Stimulated activated memory B cell treated with anti-CD40 and anti-IgM and Interleukin-4, amounts not matched to agents 10 μg/mL and 1 μg/mL and 100 μg/mL, for 72 hours (primary cell): ENCODE results near the gene IFRD2.
"Not testable (repeated sequence)": the region's sequence is repeated elsewhere in the genome, so short reads cannot be mapped to it uniquely, and the experiment has no call there.

Experiments used
- ATAC-seq: fragments of 150-1000 bp; cut with Tn5 transposase; 2 replicates; pipeline ENCODE4 v1.10.0; 2021
- H3K27ac Mint-ChIP-seq: one replicate; pipeline ENCODE4 v1.8.0; 2022; ENCODE audit warnings: mild to moderate bottlenecking, mixed read lengths
- H3K27me3 Mint-ChIP-seq: one replicate; pipeline ENCODE4 v1.8.0; 2022; ENCODE audit warnings: mixed read lengths
- H3K36me3 Mint-ChIP-seq: one replicate; pipeline ENCODE4 v1.8.0; 2022; ENCODE audit warnings: mixed read lengths
- H3K4me1 Mint-ChIP-seq: one replicate; pipeline ENCODE4 v1.8.0; 2022; ENCODE audit warnings: mixed read lengths
- H3K4me3 Mint-ChIP-seq: one replicate; pipeline ENCODE4 v1.8.0; 2022; ENCODE audit warnings: mild to moderate bottlenecking, moderate library complexity, mixed read lengths
- H3K9me3 Mint-ChIP-seq: one replicate; pipeline ENCODE4 v1.8.0; 2022; ENCODE audit warnings: mixed read lengths

The IFRD2 gene

DNA sequence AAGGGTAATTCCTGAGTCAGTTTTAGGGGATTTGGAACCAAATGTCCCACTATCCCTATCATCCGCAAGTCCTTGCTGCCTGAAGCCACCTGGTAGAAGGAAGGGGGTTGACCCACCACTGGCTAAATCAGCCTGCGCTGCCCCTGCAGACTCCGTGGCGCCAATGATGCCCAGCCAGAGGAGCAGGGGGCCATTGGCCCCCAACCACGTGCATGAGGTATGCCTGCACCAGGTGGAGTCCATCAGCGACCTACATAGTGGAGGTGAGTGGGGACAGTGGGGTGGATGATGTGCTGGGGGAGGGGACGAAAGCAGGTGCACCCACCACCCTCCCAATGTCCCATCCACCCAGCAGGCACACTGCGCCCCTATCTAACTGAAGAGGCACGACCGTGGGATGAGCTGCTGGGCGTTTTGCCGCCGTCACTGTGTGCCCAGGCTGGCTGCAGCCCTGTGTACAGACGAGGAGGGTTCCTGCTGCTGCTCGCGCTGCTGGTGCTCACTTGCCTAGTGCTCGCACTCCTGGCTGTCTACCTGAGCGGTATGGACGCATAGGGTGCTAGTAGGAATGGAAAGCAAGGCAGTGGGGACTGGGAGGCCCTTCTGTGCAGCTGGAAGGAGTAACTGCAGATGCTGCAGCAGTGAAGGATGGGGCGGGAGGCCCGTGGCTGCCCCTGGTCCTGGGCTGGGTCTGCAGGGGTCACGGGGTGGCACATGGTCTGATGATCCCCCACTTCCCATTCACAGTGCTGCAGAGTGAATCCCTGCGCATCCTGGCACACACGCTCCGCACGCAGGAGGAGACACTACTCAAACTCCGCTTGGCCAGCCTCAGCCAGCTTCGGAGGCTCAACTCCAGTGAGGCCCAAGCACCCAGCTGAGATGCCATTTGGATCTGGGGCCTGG is 5.7 kb downstream of the IFRD2 start:
- ATAC-seq, result peak; percentile 17
- H3K27ac Mint-ChIP-seq, result no peak overlapping the region
- H3K4me3 Mint-ChIP-seq, result no peak overlapping the region
- peaks cover 14% of the 10 kb centered on the region for H3K4me1 Mint-ChIP-seq
- H3K9me3 Mint-ChIP-seq, result no peaks in the 10 kb centered on the region
- H3K27me3 Mint-ChIP-seq, result no peaks in the 10 kb centered on the region
- peaks cover 27% of the 10 kb centered on the region for H3K36me3 Mint-ChIP-seq

DNA sequence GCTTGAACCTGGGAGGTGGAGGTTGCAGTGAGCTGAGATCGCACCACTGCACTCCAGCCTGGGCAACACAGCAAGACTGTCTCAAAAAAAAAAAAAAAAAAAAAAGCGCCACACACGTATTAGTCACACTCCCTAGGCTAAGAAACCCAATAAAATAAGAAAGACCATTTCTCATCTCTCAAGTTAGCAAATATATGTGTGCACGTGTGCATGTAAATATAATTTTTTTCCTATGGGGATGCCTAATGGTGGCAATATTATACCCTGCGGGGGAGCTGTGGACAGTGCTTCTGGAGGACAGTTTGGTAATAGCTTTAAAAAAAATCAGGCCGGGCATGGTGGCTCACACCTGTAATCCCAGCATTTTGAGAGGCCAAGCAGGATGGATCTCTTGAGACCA is 8.1 kb downstream of the IFRD2 start:
- H3K27me3 Mint-ChIP-seq, ATAC-seq, H3K27ac Mint-ChIP-seq, H3K4me3 Mint-ChIP-seq, H3K9me3 Mint-ChIP-seq, H3K4me1 Mint-ChIP-seq: not testable (repeated sequence)
- H3K36me3 Mint-ChIP-seq, result peaks cover 21% of the 10 kb centered on the region

DNA sequence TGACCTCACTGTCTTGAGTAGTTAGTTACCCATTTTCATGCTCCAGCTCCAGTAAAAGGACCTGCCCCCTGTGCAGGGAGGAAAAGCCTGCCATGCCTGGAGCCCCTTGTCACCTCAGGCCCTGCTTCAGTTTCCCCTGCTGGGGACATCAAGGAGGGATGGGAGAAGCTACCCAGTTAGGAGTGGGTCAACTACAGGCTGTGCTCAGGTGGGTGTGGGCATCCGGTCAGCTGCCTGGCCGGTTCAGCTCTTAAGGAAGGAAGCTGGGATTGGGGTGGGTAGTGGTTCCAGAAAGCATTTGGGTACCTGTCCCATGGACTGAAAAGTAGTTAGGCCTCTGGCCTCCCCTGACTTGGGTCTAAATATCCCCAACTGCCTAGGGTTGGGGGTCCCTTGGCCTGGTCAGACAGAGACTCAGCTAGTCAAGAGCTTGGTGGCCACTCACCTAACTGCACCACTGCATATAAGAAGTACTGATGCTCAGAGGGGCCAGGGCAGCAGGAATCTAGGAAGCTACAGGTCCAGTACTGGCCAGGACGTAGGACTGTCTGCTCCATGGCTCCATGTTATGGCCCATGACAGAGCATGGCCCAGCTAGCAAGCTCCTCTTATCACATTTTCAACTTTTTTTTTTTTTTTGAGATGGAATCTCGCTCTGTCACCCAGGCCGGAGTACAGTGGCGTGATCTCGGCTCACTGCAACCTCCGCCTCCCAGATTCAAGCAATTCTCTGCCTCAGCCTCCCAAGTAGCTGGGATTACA is 12.8 kb downstream of the IFRD2 start:
- Mint-ChIP-seq H3K9me3 (no peaks in the 10 kb centered on the region), H3K27me3 (peaks cover 26% of the 10 kb centered on the region), H3K4me1 (peaks cover 20% of the 10 kb centered on the region), H3K36me3 (no peaks in the 10 kb centered on the region), H3K4me3 (no peak overlapping the region), H3K27ac (no peak overlapping the region)
- no peak for ATAC-seq

DNA sequence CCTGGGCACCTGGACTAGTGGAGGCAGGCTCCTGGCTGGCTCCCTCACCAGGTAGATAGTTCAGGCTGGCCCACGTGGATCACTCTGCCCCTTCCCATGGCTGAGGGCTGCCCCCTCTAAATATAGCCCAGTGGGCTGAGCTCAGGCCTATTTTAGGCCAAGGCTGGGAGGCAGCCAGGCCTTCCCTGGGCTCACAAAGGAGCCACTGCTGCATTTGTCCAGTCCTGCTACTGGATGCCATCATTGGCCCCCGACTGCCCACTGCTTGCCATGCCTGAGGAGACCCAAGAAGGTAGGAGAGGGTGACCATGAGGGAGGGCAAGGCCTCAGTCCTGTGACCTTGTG is 13.4 kb downstream of the IFRD2 start, which contains the start of gene LSMEM2:
Gene LSMEM2 (plus strand): TSS at position 208 of the 345 bp plus-strand sequence. CDS start 27 bp downstream, at position 235.
- Mint-ChIP-seq H3K36me3 (no peaks in the 10 kb centered on the region), H3K4me3 (no peak within 1 kb of the TSS), H3K4me1 (peaks cover 25% of the 10 kb centered on the region), H3K27ac (no peak within 1 kb of the TSS), H3K27me3 (peaks cover 32% of the 10 kb centered on the region), H3K9me3 (no peaks in the 10 kb centered on the region)
- ATAC-seq, result no peak

DNA sequence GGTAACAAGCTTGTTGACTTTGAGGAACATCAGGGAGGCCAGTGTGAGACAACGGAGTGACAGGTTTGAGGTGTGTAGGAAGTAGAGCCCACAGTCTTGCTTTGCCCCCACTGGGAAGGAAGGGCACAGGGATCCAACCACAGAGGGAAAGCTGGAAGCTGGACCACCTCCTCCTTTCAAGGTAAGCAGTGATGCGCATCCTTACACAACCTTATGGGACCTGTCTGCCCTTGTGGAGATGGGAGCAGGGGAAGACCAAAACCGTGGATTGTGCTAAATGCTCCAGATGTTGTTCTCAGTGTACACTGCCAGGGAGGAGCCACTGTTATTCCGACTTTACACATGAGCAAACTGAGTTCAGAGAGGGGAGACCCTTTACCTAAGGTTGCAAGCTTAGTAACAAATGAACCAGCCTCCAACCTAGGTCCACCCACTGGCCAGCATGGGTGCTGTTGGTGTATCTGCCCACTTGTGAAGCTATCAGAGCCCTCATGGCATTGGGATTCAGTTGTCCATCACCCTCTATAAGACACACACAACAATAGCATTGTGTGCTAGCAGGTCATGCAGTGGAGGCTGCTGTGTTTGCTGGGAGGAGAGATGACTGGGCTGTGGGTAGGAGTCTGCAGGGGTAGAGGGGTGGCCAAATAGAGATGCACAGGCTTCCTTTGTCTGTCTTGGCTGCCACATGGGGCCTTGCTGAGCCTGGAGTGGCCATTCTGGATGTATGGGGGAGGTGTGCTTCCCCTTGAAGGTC is 13.9 kb downstream of the IFRD2 start:
- no peak for ATAC-seq
- Mint-ChIP-seq H3K27me3 (peaks cover 36% of the 10 kb centered on the region), H3K27ac (no peak overlapping the region), H3K4me3 (no peak overlapping the region), H3K4me1 (peaks cover 28% of the 10 kb centered on the region), H3K9me3 (no peaks in the 10 kb centered on the region), H3K36me3 (no peaks in the 10 kb centered on the region)

DNA sequence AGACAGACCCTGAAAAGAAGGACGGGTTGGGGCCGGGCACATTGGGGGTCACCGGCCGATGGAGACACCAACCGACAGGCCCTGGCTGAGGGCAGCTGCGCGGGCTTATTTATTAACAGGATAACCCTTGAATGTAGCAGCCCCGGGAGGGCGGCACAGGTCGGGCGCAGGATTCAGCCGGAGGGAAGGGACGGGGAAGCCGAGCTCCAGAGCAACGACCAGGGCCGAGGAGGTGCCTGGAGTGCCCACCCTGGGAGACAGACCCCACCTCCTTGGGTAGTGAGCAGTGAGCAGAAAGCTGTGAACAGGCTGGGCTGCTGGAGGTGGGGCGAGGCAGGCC is 15.5 kb downstream of the IFRD2 start:
- Mint-ChIP-seq H3K27ac (no peak overlapping the region), H3K4me3 (no peak overlapping the region), H3K9me3 (no peaks in the 10 kb centered on the region), H3K36me3 (no peaks in the 10 kb centered on the region), H3K4me1 (peaks cover 38% of the 10 kb centered on the region), H3K27me3 (peaks cover 43% of the 10 kb centered on the region)
- no peak for ATAC-seq

DNA sequence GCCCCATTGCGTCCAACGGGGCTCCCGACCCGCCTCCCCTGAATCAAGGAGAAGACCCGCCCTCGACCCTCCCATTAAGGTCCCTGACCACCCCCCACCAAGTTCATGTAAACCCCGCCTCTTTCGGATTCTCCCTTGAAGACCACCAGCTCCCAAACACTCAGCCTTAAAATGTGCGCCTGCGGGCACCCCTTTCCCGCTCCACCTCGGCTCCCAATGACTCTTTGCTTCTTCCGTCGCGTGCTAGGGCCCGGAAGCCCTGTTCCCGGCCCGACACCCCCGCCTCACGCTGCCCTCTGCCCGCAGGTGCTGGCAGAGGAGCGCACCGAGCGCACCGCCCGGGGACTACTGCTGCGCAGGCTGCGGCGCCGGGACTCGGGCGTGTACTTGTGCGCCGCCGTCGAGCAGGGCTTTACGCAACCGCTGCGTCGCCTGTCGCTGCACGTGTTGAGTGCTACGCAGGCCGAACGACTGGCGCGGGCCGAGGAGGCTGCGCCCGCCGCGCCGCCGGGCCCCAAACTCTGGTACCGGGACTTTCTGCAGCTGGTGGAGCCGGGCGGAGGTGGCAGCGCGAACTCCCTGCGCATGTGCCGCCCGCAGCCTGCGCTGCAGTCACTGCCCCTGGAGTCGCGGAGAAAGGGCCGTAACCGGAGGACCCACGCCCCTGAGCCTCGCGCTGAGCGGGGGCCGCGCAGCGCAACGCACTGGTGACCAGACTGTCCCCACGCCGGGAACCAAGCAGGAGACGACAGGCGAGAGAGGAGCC is 16.1 kb downstream of the IFRD2 start:
- ATAC-seq, result no peak
- H3K9me3 Mint-ChIP-seq, result no peaks in the 10 kb centered on the region
- H3K36me3 Mint-ChIP-seq, result no peaks in the 10 kb centered on the region
- H3K27ac Mint-ChIP-seq, result no peak overlapping the region
- H3K4me1 Mint-ChIP-seq, result peaks cover 43% of the 10 kb centered on the region
- peak overlapping the region; percentile 43 for H3K4me3 Mint-ChIP-seq
- peaks cover 43% of the 10 kb centered on the region for H3K27me3 Mint-ChIP-seq

DNA sequence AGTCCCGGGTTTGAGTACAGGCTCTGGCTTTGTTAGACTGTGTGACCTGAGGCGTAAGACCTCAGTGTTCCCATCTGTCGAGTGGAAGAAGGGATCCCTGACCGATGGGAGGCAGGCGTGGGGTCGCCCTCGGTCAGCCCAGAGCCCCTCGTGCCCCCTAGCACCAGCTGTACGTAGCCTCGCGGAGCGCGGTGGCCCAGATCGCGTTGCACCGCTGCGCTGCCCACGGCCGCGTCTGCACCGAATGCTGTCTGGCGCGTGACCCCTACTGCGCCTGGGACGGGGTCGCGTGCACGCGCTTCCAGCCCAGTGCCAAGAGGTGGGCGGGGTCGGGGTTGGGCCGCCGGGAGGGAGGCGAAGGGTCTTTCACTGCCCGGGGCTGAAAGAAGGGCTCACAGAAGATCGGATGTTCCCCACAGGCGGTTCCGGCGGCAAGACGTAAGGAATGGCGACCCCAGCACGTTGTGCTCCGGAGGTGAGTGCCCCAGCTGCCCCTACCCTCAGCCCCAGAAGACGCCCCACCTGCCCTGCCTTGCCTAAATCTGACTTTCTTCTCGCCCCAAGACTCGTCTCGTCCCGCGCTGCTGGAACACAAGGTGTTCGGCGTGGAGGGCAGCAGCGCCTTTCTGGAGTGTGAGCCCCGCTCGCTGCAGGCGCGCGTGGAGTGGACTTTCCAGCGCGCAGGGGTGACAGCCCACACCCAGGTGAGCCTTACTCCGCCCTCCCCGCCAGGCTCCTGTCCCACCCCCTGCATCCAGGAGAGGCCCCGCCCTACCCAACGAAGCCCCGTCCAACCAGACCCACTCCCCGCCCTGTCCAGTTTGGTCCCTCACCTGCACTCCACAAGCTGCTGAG is 16.9 kb downstream of the IFRD2 start:
- no peak for ATAC-seq
- H3K9me3 Mint-ChIP-seq, result no peaks in the 10 kb centered on the region
- peak overlapping the region; percentile 43 for H3K4me3 Mint-ChIP-seq
- no peak overlapping the region for H3K27ac Mint-ChIP-seq
- H3K27me3 Mint-ChIP-seq, result peaks cover 43% of the 10 kb centered on the region
- H3K4me1 Mint-ChIP-seq, result peaks cover 43% of the 10 kb centered on the region
- H3K36me3 Mint-ChIP-seq, result no peaks in the 10 kb centered on the region

DNA sequence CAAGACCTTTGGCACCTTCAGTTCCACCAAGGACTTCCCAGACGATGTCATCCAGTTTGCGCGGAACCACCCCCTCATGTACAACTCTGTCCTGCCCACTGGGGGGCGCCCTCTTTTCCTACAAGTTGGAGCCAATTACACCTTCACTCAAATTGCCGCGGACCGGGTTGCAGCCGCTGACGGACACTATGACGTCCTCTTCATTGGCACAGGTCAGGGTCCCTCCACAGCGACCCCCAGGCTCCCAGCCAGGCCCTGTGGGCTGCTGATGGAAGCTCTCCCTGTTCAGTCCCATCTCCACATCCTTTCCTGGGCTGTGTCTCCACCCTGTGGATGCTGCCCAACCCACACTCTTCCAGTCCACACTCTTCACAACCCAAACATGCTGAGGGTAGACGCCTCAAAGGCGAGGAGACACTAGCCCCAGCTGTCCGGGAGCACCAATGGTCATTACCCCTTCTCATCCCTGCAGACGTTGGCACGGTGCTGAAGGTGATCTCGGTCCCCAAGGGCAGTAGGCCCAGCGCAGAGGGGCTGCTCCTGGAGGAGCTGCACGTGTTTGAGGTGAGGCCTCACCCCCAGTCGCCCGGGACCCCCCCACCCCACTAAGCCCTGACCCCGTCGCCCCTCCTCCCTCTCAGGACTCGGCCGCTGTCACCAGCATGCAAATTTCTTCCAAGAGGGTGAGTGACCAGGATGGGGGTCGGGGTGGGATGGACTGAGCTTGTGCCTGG is 17.7 kb downstream of the IFRD2 start:
- peaks cover 43% of the 10 kb centered on the region for H3K27me3 Mint-ChIP-seq
- no peaks in the 10 kb centered on the region for H3K9me3 Mint-ChIP-seq
- H3K27ac Mint-ChIP-seq, result no peak overlapping the region
- peak overlapping the region; percentile 45 for H3K4me3 Mint-ChIP-seq
- peaks cover 43% of the 10 kb centered on the region for H3K4me1 Mint-ChIP-seq
- no peak for ATAC-seq
- no peaks in the 10 kb centered on the region for H3K36me3 Mint-ChIP-seq

DNA sequence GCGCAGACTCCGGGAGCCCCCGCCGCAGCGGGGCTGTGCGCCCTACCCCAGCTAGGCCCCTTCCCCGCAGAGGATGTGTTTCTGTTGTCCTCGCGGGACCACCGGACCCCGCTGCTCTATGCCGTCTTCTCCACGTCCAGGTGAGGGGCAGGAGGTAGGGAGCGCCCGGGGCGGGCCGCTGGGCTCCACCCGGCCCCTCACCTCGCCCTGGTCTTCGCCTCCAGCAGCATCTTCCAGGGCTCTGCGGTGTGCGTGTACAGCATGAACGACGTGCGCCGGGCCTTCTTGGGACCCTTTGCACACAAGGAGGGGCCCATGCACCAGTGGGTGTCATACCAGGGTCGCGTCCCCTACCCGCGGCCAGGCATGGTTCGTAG is 18.6 kb downstream of the IFRD2 start:
- H3K9me3 Mint-ChIP-seq, result no peaks in the 10 kb centered on the region
- peaks cover 43% of the 10 kb centered on the region for H3K4me1 Mint-ChIP-seq
- no peak for ATAC-seq
- no peak overlapping the region for H3K27ac Mint-ChIP-seq
- no peaks in the 10 kb centered on the region for H3K36me3 Mint-ChIP-seq
- H3K27me3 Mint-ChIP-seq, result peaks cover 43% of the 10 kb centered on the region
- no peak overlapping the region for H3K4me3 Mint-ChIP-seq

DNA sequence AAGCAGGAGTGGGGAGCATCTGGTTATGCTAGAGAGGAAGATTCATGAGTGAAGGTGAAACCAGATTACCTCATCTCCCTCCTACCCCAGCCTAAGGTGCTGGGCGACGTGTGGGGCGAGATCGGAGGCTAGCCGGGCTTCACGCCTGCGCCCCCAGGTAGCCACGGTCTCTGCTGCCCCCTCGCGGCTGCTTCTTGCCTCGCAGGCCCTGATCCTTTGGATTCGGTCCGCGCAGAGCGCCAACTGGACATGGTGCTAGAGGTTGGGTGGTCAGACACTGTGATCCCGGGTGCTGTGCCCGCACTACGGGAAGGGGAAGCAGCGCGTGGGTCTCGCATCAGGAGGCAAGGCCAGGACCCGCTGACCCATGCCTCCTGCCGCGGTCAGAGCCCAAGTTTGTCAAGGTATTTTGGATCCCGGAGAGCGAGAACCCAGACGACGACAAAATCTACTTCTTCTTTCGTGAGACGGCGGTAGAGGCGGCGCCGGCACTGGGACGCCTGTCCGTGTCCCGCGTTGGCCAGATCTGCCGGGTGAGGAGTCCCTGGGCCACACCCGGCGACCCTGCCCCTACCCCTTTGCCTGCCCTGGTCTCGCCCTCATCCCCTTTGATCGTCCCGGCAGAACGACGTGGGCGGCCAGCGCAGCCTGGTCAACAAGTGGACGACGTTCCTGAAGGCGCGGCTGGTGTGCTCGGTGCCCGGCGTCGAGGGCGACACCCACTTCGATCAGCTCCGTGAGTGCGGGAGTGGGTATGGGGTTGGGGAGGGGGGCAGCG is 19.1 kb downstream of the IFRD2 start:
- peak overlapping the region; percentile 38 for H3K27ac Mint-ChIP-seq
- peak overlapping the region; percentile 70 for H3K4me3 Mint-ChIP-seq
- H3K27me3 Mint-ChIP-seq, result peaks cover 43% of the 10 kb centered on the region
- H3K9me3 Mint-ChIP-seq, result no peaks in the 10 kb centered on the region
- H3K4me1 Mint-ChIP-seq, result peaks cover 43% of the 10 kb centered on the region
- H3K36me3 Mint-ChIP-seq, result no peaks in the 10 kb centered on the region
- ATAC-seq, result peak; percentile 91

DNA sequence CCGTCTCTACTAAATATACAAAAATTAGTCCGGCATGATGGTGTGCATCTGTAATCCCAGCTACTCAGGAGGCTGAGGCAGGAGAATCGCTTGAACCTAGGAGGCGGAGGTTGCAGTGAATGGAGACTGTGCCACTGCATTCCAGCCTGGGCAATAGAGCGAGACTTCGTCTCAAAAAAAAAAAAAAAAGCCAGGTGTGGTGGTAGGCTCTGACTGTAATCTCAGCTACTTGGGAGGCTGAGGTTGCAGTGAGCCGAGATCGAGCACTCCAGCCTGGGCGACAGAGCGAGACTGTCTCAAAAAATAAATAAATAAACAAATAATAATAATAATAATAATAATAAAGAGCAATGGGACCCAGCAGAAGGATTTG is 19.7 kb downstream of the IFRD2 start:
- H3K4me3 Mint-ChIP-seq, ATAC-seq, H3K36me3 Mint-ChIP-seq, H3K9me3 Mint-ChIP-seq: not testable (repeated sequence)
- Mint-ChIP-seq H3K27ac (peak overlapping the region; percentile 38), H3K4me1 (peaks cover 43% of the 10 kb centered on the region), H3K27me3 (peaks cover 43% of the 10 kb centered on the region)

DNA sequence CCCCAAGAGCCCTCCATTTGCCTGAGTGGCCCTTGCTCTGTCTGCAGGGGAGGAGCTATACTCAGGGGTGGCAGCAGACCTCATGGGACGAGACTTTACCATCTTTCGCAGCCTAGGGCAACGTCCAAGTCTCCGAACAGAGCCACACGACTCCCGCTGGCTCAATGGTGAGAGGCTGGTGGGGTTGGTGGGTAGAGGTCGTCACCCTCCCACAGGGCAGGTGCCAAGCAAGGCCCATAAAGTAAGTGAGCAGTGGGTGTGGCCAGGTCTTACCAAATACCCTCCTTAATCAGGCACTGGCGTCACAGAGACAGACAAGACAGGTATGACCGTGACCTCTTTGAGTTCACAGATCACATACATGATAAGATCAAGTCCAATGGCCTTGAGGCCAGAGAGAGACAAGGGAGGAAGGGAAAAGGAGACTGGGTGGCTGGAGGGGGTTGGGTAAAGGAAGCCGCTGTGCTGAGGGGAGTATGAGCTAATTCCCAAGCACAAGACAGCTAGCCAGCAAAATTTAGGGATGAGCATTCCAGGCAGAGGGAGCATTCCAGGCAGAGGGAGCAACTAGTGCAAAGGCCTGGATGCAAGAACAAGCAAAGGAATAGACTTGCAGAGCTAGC is 20.8 kb downstream of the IFRD2 start:
- H3K27ac Mint-ChIP-seq, result no peak overlapping the region
- H3K27me3 Mint-ChIP-seq, result peaks cover 37% of the 10 kb centered on the region
- H3K4me3 Mint-ChIP-seq, result no peak overlapping the region
- H3K9me3 Mint-ChIP-seq, result no peaks in the 10 kb centered on the region
- no peak for ATAC-seq
- H3K36me3 Mint-ChIP-seq, result no peaks in the 10 kb centered on the region
- H3K4me1 Mint-ChIP-seq, result peaks cover 43% of the 10 kb centered on the region
